HEK293T (cell line): ENCODE data around the gene CLEC16A.

Source experiments
- CTCF ChIA-PET: fragments of 350-600 bp; formaldehyde crosslinking; extraction: SDS; loops from one replicate; lab custom pipeline; 2021; ENCODE audit warnings: antibody characterized with exemption, inconsistent platforms; lab: Yijun Ruan, JAX
- POLR2A ChIA-PET: fragments of 350-600 bp; formaldehyde crosslinking; extraction: SDS; loops from one replicate; lab custom pipeline; 2020; ENCODE audit warnings: antibody characterized with exemption, inconsistent platforms; lab: Yijun Ruan, JAX
- DNase-seq: peaks from one replicate; pipeline ENCODE4 v3.0.0; 2012; ENCODE audit warnings: mixed read lengths; ENCODE audit errors: extremely low spot score
- ARNT ChIP-seq: fragments of 450-650 bp; IDR thresholded peaks from 2 replicates; pipeline ENCODE4 v1.6.1; 2017; ENCODE audit warnings: mild to moderate bottlenecking
- BHLHE40 ChIP-seq: fragments of 450-650 bp; IDR thresholded peaks from 2 replicates; pipeline ENCODE4 v1.6.1; 2016; ENCODE audit warnings: mild to moderate bottlenecking, moderate library complexity, borderline replicate concordance
- CTBP1 ChIP-seq: fragments of 450-650 bp; IDR thresholded peaks from 2 replicates; pipeline ENCODE4 v1.6.1; 2016; ENCODE audit warnings: borderline replicate concordance
- ELF4 ChIP-seq: fragments of 450-650 bp; IDR thresholded peaks from 2 replicates; pipeline ENCODE4 v1.6.1; 2017; ENCODE audit warnings: antibody characterized with exemption
- FOXA1 ChIP-seq: fragments of 450-650 bp; IDR thresholded peaks from 2 replicates; pipeline ENCODE4 v1.6.1; 2016; ENCODE audit warnings: mild to moderate bottlenecking
- FOXK2 ChIP-seq: fragments of 450-650 bp; IDR thresholded peaks from 2 replicates; pipeline ENCODE4 v1.6.1; 2016; ENCODE audit warnings: mild to moderate bottlenecking
- FOXM1 ChIP-seq: fragments of 450-650 bp; IDR thresholded peaks from 2 replicates; pipeline ENCODE4 v1.6.1; 2017; ENCODE audit warnings: mild to moderate bottlenecking, borderline replicate concordance
- HDGF ChIP-seq: fragments of 450-650 bp; IDR thresholded peaks from 2 replicates; pipeline ENCODE4 v1.6.1; 2017; ENCODE audit warnings: antibody characterized with exemption, borderline replicate concordance
- L3MBTL2 ChIP-seq: fragments of 450-650 bp; conservative IDR thresholded peaks from 2 replicates; pipeline ENCODE4 v1.6.1; 2016; ENCODE audit warnings: mild to moderate bottlenecking
- LEF1 ChIP-seq: fragments of 450-650 bp; IDR thresholded peaks from 2 replicates; pipeline ENCODE4 v1.6.1; 2017; ENCODE audit warnings: mild to moderate bottlenecking, borderline replicate concordance
- NFRKB ChIP-seq: fragments of 450-650 bp; IDR thresholded peaks from 2 replicates; pipeline ENCODE4 v1.6.1; 2016; ENCODE audit warnings: mild to moderate bottlenecking, moderate library complexity
- SP1 ChIP-seq: fragments of 450-650 bp; IDR thresholded peaks from 2 replicates; pipeline ENCODE4 v1.6.1; 2017
- SUZ12 ChIP-seq: fragments of 450-650 bp; IDR thresholded peaks from 2 replicates; pipeline ENCODE4 v1.6.1; 2016; ENCODE audit warnings: mild to moderate bottlenecking
- TARDBP ChIP-seq: fragments of 450-650 bp; IDR thresholded peaks from 2 replicates; pipeline ENCODE4 v1.6.1; 2016
- ZNF384 ChIP-seq: fragments of 450-650 bp; IDR thresholded peaks from 2 replicates; pipeline ENCODE4 v1.6.1; 2016
- TF ChIP-seq, protein P1 (sequence below): fragments of 450-650 bp; IDR thresholded peaks from 2 replicates; pipeline ENCODE4 v1.6.1; 2016

Gene CLEC16A

DNA sequence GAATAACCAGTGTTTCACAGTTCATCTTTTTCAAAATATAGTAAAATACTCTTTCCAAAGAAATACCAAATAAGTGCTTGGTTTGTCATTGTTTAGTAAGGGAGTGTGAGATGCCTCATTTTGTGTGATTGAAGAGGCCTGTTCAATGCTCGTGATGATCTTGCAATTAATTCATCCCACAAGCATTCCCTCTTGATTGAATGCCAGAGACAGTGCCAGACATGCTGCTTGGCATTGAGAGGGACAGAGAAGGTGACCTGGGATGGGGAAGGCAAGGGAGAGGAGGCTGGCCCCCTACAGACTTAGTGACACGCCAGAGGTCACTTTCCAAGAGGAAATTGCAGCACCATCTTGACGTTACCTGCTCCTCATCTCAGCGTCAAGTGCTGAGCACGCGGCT lies 49.3 kb downstream of the CLEC16A start:
- no peak for TF ChIP-seq NFRKB
- TF ChIP-seq CTBP1 = no peak
- no peak for TF ChIP-seq FOXM1
- ChIA-PET CTCF (no interaction called here), POLR2A (no interaction called here)
- DNase-seq = no peak

DNA sequence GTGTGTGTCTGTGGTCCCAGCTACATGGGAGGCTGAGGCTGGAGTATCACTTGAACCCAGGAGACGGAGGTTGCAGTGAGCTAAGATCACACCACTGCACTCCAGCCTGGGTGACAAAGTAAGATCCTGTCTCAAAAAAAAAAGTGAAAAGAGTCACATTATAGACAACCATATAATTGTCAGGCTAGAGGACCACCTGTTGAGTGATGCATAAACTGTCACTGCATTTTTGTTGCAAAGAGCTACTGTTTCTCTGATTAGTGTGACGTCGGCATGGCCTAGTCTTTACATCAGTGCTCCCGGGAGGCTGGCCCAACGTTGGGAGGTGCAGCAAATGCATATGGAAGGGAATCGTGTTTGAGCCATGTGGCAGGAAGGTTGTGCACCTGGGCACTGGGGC lies 50.2 kb downstream of the CLEC16A start:
- TF ChIP-seq TARDBP (no peak), FOXM1 (no peak), HDGF (no peak), SUZ12 (no peak), SP1 (no peak), ZNF384 (no peak), NFRKB (no peak), BHLHE40 (no peak), FOXA1 (no peak), CTBP1 (no peak), LEF1 (no peak), FOXK2 (no peak), ARNT (no peak), ELF4 (no peak)
- TF ChIP-seq, protein P1, sequence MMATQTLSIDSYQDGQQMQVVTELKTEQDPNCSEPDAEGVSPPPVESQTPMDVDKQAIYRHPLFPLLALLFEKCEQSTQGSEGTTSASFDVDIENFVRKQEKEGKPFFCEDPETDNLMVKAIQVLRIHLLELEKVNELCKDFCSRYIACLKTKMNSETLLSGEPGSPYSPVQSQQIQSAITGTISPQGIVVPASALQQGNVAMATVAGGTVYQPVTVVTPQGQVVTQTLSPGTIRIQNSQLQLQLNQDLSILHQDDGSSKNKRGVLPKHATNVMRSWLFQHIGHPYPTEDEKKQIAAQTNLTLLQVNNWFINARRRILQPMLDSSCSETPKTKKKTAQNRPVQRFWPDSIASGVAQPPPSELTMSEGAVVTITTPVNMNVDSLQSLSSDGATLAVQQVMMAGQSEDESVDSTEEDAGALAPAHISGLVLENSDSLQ = no peak
- ChIA-PET CTCF (interaction anchor here (0.6 kb wide), 1 partner anchor 262 kb away, joined by 4 read pairs; the partner anchor contains the start of gene SOCS1), POLR2A (no interaction called here)
- no peak for DNase-seq

DNA sequence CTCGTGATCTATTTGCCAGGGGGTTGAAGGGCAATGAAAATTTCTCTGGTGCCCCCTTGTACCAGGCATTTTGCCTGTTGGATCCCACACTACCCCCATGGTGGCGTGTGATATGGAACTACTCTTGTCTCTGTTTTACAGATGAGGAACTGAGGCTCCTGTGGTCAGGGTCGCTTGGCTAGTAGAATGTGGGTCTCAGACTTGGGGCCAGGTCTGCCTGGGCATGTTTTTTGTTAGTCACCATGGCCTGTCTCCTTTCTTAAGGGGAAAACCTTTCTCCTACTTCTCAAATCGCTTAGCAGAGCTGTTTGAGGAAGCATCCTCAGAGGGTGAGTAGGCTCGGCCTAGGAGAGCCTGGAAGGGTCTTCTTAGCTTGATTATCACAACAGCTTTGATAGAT lies 51.2 kb downstream of the CLEC16A start:
- TF ChIP-seq BHLHE40 (no peak), TARDBP (no peak), SP1 (no peak), HDGF (no peak), ELF4 (no peak), FOXM1 (no peak), FOXK2 (no peak), ZNF384 (no peak), L3MBTL2 (no peak)
- TF ChIP-seq, protein P1 = no peak
- POLR2A ChIA-PET = no interaction called here
- DNase-seq = no peak
- CTCF ChIA-PET = no interaction called here

DNA sequence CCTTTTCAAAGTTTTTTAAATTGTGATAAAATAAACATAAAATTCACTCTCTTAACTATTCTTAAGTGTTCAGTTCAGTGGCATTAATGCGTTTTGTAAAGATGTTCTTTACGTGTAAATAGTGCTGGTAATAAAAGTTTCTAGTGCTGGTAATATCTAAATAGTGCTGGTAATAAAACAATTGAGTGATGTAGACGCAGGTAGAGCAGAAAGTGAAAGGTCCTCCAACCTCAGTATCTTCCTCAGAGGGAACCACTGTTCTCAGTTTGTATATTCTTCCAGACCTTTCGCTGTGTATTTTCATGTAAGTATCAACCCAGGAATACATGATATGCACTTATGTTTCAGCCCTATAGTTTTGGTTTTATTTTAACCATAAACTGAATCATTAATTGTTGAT lies 53.1 kb downstream of the CLEC16A start:
- DNase-seq = no peak
- no peak for TF ChIP-seq NFRKB
- TF ChIP-seq, protein P1 = no peak
- no peak for TF ChIP-seq SUZ12
- no peak for TF ChIP-seq FOXM1
- TF ChIP-seq ZNF384 = no peak
- TF ChIP-seq ARNT = no peak
- no peak for TF ChIP-seq ELF4
- TF ChIP-seq FOXK2 = no peak
- ChIA-PET CTCF (no interaction called here), POLR2A (no interaction called here)

DNA sequence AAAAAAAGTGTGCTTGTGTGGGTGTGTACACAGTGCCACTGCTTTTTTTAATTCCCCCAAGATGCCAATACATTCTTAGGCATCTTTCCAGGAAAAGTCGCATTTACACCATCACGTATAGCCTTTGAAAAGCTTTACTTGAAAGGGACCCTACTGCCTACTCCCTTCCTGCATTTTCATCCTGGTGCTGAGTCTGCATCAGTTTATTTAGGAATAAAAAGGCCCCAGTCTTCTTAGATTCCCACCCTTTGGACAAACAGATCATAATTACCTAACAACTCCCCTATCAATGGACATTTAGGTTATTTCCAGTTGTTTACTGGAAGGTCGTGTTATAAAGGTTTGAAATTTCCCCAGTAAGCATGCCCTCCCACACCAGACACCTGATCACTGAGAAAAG lies 54.9 kb downstream of the CLEC16A start:
- POLR2A ChIA-PET = no interaction called here
- no peak for DNase-seq
- CTCF ChIA-PET = no interaction called here
- TF ChIP-seq CTBP1 (no peak), FOXK2 (no peak), FOXA1 (no peak), ARNT (no peak), ZNF384 (no peak), TARDBP (no peak)
- TF ChIP-seq, protein P1 = no peak

DNA sequence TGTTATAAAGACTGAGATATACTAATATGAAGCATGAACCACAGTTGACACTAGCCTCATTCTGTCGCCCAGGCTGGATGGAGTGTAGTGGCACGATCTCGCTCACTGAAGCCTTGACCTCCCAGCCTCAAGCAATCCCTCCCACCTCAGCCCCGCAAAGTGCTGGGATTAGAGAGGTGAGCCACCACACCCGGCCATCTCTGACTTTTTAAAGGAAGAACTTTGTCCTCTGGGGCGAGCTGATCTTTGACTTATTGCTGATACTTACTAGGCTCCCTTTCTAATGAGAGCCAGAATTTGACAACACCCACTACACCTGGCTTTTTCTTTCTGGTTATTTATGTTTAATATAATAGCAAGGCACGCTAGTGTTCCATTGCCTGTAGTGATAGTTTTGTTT lies 57.2 kb downstream of the CLEC16A start:
- no peak for TF ChIP-seq FOXK2
- no peak for TF ChIP-seq FOXA1
- CTCF ChIA-PET = no interaction called here
- DNase-seq = no peak
- POLR2A ChIA-PET = no interaction called here

DNA sequence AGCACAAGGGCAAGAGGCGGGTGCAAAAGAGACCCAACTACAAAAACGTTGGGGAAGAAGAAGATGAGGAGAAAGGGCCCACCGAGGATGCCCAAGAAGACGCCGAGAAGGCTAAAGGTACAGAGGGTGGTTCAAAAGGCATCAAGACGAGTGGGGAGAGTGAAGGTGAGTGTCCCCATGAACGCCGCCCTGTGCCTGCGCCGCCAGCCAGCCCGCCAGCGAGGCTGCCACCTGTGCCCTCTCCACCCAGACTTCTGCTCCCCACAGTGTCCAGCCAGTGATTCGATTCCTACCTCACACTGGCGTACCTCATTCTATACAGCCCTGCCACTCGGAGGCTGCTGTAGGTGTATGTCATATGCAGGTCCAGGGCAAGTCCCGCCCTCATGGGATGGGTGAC lies 58.8 kb downstream of the CLEC16A start:
- no peak for DNase-seq
- ChIA-PET CTCF (no interaction called here), POLR2A (no interaction called here)
- no peak for TF ChIP-seq ZNF384
- no peak for TF ChIP-seq FOXK2
- no peak for TF ChIP-seq FOXA1
- TF ChIP-seq L3MBTL2 = no peak
- TF ChIP-seq HDGF = no peak
- TF ChIP-seq CTBP1 = no peak
- TF ChIP-seq SP1 = no peak
